Fibroblast of lung (primary cell): ENCODE data around the gene RASSF10. TPM values are rescaled to one million over a fixed set of nuclear protein-coding genes. Genes with fewer than 3 reads are reported as not detected.

Experiments used
- DNase-seq, 2 donors: peaks; one replicate each; pipeline versions ENCODE4 v3.0.0 to v3.0.0-alpha.2; 2010; ENCODE audit warnings: low read depth in 2 of 2
- H2AFZ ChIP-seq: 2 replicates; pipeline ENCODE4 v1.5.1; 2012; ENCODE audit warnings: low read length, control low read depth, inconsistent platforms
- H3K27ac ChIP-seq: 2 replicates; pipeline ENCODE4 v1.5.1; 2011; ENCODE audit warnings: low read length, control low read depth; ENCODE audit not compliant: insufficient read depth
- H3K27me3 ChIP-seq: 2 replicates; pipeline ENCODE4 v1.5.1; 2011; ENCODE audit warnings: mild to moderate bottlenecking, low read length; ENCODE audit not compliant: control insufficient read depth, insufficient read depth
- H3K36me3 ChIP-seq: 2 replicates; pipeline ENCODE4 v1.5.1; 2011; ENCODE audit warnings: low read length; ENCODE audit not compliant: control insufficient read depth, insufficient read depth
- H3K4me1 ChIP-seq: 2 replicates; pipeline ENCODE4 v1.5.1; 2011; ENCODE audit warnings: low read length; ENCODE audit not compliant: control insufficient read depth, insufficient read depth; ENCODE audit errors: extremely low read depth
- H3K4me2 ChIP-seq: 2 replicates; pipeline ENCODE4 v1.5.1; 2011; ENCODE audit warnings: low read length, control low read depth; ENCODE audit not compliant: insufficient read depth; ENCODE audit errors: extremely low read depth
- H3K4me3 ChIP-seq, 4 experiments: fragments of 200-600 bp in 1 of 4; sonication (generic) in 1 of 4; replicated peaks in 1 of 4; 2 replicates each; pipeline ENCODE4 v1.5.1; 2011 to 2016; ENCODE audit warnings: low read length in 4 of 4, low read depth in 3 of 4, mild to moderate bottlenecking in 3 of 4, control low read depth in 2 of 4, inconsistent platforms in 1 of 4, mixed read lengths in 1 of 4; ENCODE audit not compliant: insufficient read depth in 1 of 4; ENCODE audit errors: control extremely low read depth in 1 of 4
- H3K79me2 ChIP-seq: 2 replicates; pipeline ENCODE4 v1.5.1; 2012; ENCODE audit warnings: mild to moderate bottlenecking, low read length, inconsistent platforms; ENCODE audit not compliant: control insufficient read depth, insufficient read depth
- H3K9ac ChIP-seq: 2 replicates; pipeline ENCODE4 v1.5.1; 2011; ENCODE audit warnings: mild to moderate bottlenecking, low read length, control low read depth; ENCODE audit not compliant: insufficient read depth
- H3K9me3 ChIP-seq: 2 replicates; pipeline ENCODE4 v1.5.1; 2012; ENCODE audit warnings: low read depth, low read length; ENCODE audit not compliant: control insufficient read depth, insufficient read depth
- H4K20me1 ChIP-seq: 2 replicates; pipeline ENCODE4 v1.5.1; 2011; ENCODE audit warnings: low read length; ENCODE audit not compliant: control insufficient read depth, insufficient read depth; ENCODE audit errors: extremely low read depth
- EZH2 ChIP-seq: IDR thresholded peaks from 2 replicates; pipeline ENCODE4 v1.5.1; 2012; ENCODE audit warnings: low read length, control low read depth, mild to moderate bottlenecking; ENCODE audit errors: missing control alignments
- polyA minus RNA-seq: library from RNA; depleted of rRNA, polyadenylated mRNA; stranded (reverse); fragments of >200 nt; gene quantifications from 2 replicates; pipeline ENCODE4 v1.2.3, GENCODE V29; 2011; ENCODE audit warnings: low replicate concordance
- polyA plus RNA-seq, 2 donors: library from polyadenylated mRNA; depleted of rRNA in 1 of 2; stranded (reverse) in 1 of 2; unstranded in 1 of 2; fragments of >200 nt; gene quantifications; 2 replicates each; pipeline ENCODE4 v1.2.1, GENCODE V29; 2011 to 2012; ENCODE audit warnings: missing spikeins in 1 of 2
- total RNA-seq: library from RNA; depleted of rRNA; stranded (reverse); fragments of >200 nt; gene quantifications from 2 replicates; pipeline ENCODE4 v1.2.1, GENCODE V29; 2014
- TF ChIP-seq, protein P1 (sequence below), 2 donors: IDR thresholded peaks in 1 of 2; conservative IDR thresholded peaks in 1 of 2; 1 replicate in 1 of 2; 2 replicates in 1 of 2; pipeline ENCODE4 v1.5.1; 2011 to 2012; ENCODE audit warnings: low read length in 2 of 2, control low read depth in 1 of 2, inconsistent platforms in 1 of 2, low read depth in 1 of 2, mild to moderate bottlenecking in 1 of 2

Gene RASSF10
- total RNA-seq = not detected in 2 replicates
- not detected in 2 replicates for polyA plus RNA-seq
- not detected in 2 replicates for polyA plus RNA-seq (2012)
- not detected in 2 replicates for polyA minus RNA-seq

DNA sequence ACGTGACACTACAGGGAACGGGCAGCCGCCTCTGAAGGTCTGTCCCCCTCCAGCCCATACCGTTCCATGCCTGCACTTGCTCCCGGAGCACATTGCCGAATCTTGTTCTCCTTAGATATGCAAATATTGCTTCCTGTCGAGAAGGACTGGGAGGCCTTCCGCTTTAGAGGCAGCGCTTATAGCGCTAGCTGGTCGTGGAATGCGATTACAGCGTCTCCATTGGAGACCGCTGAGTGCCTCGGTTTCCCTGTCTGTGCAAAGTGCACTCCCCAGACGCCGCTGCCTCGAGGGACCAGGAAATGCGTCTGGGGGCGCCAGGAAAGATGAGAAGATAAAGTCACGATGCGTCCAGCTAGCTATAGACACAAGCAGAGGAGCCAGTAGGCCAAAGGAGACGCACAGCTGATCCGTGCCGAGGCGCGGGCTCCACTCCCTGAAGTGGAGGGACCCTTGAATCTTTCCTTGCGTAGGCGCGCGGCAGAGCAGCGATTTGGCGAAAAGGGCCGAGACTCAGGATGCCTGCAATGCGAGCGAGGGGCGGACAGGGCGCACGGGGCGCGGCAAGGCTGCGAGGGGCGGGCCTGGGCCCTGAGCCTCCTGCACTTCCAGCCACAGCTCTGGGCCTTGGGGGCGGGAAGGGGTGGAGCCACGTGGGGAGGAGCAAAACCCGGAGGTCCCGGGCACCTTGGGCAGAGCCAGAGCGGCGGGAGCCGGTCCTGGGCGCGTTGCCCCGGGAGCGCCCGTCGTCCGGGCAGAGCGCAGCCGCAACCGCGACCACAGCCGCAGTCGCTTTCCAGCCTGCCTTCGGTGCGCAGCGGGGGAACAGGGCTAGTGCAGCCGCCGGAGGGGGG is at the start of gene RASSF10:
Gene RASSF10, plus strand, starts transcription at position 692 of the 851 bp plus-strand sequence. CDS start 261 bp downstream, outside the sequence.
- Histone ChIP-seq H2AFZ (no peak within 1 kb of the TSS), H3K4me3 (no peak within 1 kb of the TSS), H4K20me1 (no peaks in the 10 kb centered on the region), H3K9me3 (no peaks in the 10 kb centered on the region), H3K36me3 (no peaks in the 10 kb centered on the region), H3K4me1 (no peaks in the 10 kb centered on the region), H3K27me3 (peaks cover 55% of the 10 kb centered on the region), H3K27ac (no peak within 1 kb of the TSS), H3K4me2 (peak within 1 kb of the TSS; percentile 32), H3K9ac (no peak within 1 kb of the TSS), H3K79me2 (no peaks in the 10 kb centered on the region)
- peak in 1 of 2 donors; percentile 70 for DNase-seq
- TF ChIP-seq, protein P1, sequence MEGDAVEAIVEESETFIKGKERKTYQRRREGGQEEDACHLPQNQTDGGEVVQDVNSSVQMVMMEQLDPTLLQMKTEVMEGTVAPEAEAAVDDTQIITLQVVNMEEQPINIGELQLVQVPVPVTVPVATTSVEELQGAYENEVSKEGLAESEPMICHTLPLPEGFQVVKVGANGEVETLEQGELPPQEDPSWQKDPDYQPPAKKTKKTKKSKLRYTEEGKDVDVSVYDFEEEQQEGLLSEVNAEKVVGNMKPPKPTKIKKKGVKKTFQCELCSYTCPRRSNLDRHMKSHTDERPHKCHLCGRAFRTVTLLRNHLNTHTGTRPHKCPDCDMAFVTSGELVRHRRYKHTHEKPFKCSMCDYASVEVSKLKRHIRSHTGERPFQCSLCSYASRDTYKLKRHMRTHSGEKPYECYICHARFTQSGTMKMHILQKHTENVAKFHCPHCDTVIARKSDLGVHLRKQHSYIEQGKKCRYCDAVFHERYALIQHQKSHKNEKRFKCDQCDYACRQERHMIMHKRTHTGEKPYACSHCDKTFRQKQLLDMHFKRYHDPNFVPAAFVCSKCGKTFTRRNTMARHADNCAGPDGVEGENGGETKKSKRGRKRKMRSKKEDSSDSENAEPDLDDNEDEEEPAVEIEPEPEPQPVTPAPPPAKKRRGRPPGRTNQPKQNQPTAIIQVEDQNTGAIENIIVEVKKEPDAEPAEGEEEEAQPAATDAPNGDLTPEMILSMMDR (conservative IDR thresholded peaks at IDR 0.05 in 1 of 2, IDR thresholded peaks at IDR 0.05 in 1 of 2; ENCODE audit: low read depth in 1 of 2, low read length in 2 of 2) = no peak
- TF ChIP-seq EZH2 = peak; percentile 65

DNA sequence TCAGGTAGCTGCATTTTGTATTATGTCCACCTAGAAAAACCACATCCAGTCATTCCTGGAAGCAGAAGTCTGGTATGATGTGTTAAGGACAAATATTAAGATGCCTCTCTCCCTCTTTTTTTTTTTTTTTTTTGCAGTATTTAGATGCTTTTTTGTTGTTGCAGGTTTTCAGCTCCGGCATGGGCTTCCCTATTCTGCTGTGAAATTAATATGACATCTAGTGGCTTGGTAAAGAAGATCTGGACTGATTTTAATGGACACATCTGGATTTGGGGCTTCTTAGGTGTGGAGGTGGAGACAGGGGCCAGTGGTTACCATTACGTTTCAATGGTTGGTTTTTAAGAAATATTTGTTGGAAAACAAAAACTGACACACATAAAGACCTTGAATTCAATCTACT is 47.5 kb upstream of the RASSF10 start:
- Histone ChIP-seq H3K27ac (no peak overlapping the region), H3K4me1 (no peaks in the 10 kb centered on the region), H3K4me2 (no peak overlapping the region), H3K9me3 (no peaks in the 10 kb centered on the region), H3K79me2 (no peaks in the 10 kb centered on the region), H2AFZ (no peak overlapping the region), H3K4me3 (no peak overlapping the region), H3K9ac (no peak overlapping the region), H3K27me3 (peaks cover 9% of the 10 kb centered on the region), H3K36me3 (no peaks in the 10 kb centered on the region), H4K20me1 (no peaks in the 10 kb centered on the region)
- DNase-seq = peak in 1 of 2 donors; percentile 59
- TF ChIP-seq EZH2 = no peak
- TF ChIP-seq, protein P1 (conservative IDR thresholded peaks at IDR 0.05 in 1 of 2, IDR thresholded peaks at IDR 0.05 in 1 of 2; ENCODE audit: low read depth in 1 of 2, low read length in 2 of 2) = peak; percentile 22 to 23

DNA sequence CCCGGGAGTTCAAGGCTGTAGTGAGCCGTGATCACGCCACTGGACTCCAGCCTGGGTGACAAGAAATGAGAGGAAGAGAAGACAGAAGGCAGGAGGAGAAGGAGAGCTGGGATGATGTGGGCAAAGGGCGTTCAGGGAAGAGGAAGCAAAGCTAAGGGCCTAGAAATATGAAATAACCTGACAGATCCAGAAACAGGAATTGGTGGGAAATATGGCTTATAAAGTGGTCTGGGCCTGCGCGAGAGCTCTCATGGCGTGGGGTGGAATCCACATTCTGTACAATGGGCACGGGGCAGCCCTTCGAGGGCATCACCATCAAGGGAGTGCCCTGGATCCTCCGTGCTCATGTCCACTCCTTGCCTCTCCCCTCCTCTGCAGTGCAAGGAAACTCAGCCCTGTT is 46.8 kb upstream of the RASSF10 start:
- no peak for DNase-seq
- H3K9me3 ChIP-seq = no peaks in the 10 kb centered on the region

More for the DNA sequence above, 46.8 kb upstream of the RASSF10 start:
- TF ChIP-seq, protein P1 (conservative IDR thresholded peaks at IDR 0.05 in 1 of 2, IDR thresholded peaks at IDR 0.05 in 1 of 2; ENCODE audit: low read depth in 1 of 2, low read length in 2 of 2) = no peak
- no peak for TF ChIP-seq EZH2
- H4K20me1 ChIP-seq = no peaks in the 10 kb centered on the region
- H3K36me3 ChIP-seq = no peaks in the 10 kb centered on the region
- H2AFZ ChIP-seq = no peak overlapping the region
- peaks cover 13% of the 10 kb centered on the region for H3K27me3 ChIP-seq
- no peak overlapping the region for H3K27ac ChIP-seq
- H3K4me1 ChIP-seq = no peaks in the 10 kb centered on the region
- H3K79me2 ChIP-seq = no peaks in the 10 kb centered on the region
- H3K9ac ChIP-seq = no peak overlapping the region
- H3K4me2 ChIP-seq = no peak overlapping the region
- H3K4me3 ChIP-seq = no peak overlapping the region
